Measurements from ENCODE around the gene PRKCE. TPM values are rescaled to one million over a fixed set of nuclear protein-coding genes. Genes with fewer than 3 reads are reported as not detected.
A peak's percentile ranks its signal among the peaks of the same experiment; 100 is the strongest.

PRKCE gene
- total RNA-seq, 1 donor from 2014 or later: 20.8 TPM

GRCh38 chr2:45806563-45807358 is 155.3 kb downstream of the PRKCE start:
- DNase-seq (ENCODE audit: low spot score): no peak

GRCh38 chr2:45808294-45808800 is 156.9 kb downstream of the PRKCE start:
- DNase-seq (ENCODE audit: low spot score): no peak

GRCh38 chr2:45809205-45809604 is 157.7 kb downstream of the PRKCE start:
- no peak for DNase-seq (ENCODE audit: low spot score)

- DNase-seq (ENCODE audit: low spot score): no peak
Measured at GRCh38 chr2:45812011-45812500, 160.6 kb downstream of the PRKCE start.

- no peak for DNase-seq (ENCODE audit: low spot score)
Measured at GRCh38 chr2:45813003-45813941, 161.8 kb downstream of the PRKCE start.

- DNase-seq (ENCODE audit: low spot score): no peak
Measured at GRCh38 chr2:45814488-45814887, 163.0 kb downstream of the PRKCE start.

- DNase-seq (ENCODE audit: low spot score): no peak
Measured at GRCh38 chr2:45814951-45815621, 163.6 kb downstream of the PRKCE start.

GRCh38 chr2:45816272-45816671 is 164.8 kb downstream of the PRKCE start:
- DNase-seq (ENCODE audit: low spot score): no peak

- DNase-seq (ENCODE audit: low spot score): no peak
Measured at GRCh38 chr2:45818591-45818990, 167.1 kb downstream of the PRKCE start.

GRCh38 chr2:45820048-45820447 is 168.6 kb downstream of the PRKCE start:
- no peak for DNase-seq (ENCODE audit: low spot score)

- peak; percentile 66 for DNase-seq (ENCODE audit: low spot score)
Measured at GRCh38 chr2:45821558-45822271, 170.2 kb downstream of the PRKCE start.

GRCh38 chr2:45822272-45822630 is 170.8 kb downstream of the PRKCE start:
- DNase-seq (ENCODE audit: low spot score): no peak

- DNase-seq (ENCODE audit: low spot score): peak; percentile 78
Measured at GRCh38 chr2:45823723-45824206, 172.3 kb downstream of the PRKCE start.

GRCh38 chr2:45825001-45825651 is 173.7 kb downstream of the PRKCE start:
- no peak for DNase-seq (ENCODE audit: low spot score)

GRCh38 chr2:45826460-45826859 is 175.0 kb downstream of the PRKCE start:
- no peak for DNase-seq (ENCODE audit: low spot score)

GRCh38 chr2:45826884-45827635 is 175.6 kb downstream of the PRKCE start:
- DNase-seq (ENCODE audit: low spot score): no peak

GRCh38 chr2:45830322-45830721 is 178.8 kb downstream of the PRKCE start:
- DNase-seq (ENCODE audit: low spot score): no peak

GRCh38 chr2:45833301-45833967 is 182.0 kb downstream of the PRKCE start:
- no peak for DNase-seq (ENCODE audit: low spot score)

- no peak for DNase-seq (ENCODE audit: low spot score)
Measured at GRCh38 chr2:45833968-45834344, 182.5 kb downstream of the PRKCE start.

Measured in mucosa of gallbladder (tissue), 1 donor.